DMS79 (cell line): ENCODE data around the gene TMEM82.

Experiments
- DNase-seq: peaks from one replicate; lab custom pipeline; 2025; lab: John Stamatoyannopoulos, UW

The TMEM82 gene

DNA sequence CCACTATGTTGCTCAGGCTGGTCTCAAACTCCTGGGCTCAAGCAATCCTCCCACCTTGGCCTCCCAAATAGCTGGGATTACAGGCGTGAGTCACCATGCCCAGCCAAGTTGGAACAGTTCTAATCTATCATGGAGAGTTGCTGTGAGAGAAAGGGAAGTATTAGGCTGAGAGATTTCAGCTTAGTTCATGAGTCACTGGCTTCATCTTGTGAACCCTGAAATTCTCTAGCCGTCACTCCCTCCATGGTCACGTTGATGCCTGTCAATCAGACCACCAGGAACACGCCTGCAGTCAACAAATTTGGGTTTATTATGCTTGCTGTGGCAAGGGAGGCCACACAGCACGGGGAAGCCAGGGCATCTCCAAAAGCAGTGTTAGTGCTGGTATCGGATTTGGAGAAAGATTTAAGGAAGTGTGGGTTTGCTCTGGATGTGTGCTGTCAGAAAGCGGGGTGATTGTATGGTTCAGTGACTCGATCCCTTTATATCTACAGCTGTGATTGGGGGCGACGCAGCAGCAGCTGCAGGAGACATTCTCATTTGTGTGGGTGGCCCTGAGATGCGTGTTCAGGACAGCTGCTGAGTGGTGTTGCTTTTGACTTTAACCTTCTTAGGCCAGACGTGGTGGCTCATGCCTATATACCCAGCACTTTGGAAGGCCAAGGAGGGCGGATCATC lies 46.5 kb downstream of the TMEM82 start:
- no peak for DNase-seq

DNA sequence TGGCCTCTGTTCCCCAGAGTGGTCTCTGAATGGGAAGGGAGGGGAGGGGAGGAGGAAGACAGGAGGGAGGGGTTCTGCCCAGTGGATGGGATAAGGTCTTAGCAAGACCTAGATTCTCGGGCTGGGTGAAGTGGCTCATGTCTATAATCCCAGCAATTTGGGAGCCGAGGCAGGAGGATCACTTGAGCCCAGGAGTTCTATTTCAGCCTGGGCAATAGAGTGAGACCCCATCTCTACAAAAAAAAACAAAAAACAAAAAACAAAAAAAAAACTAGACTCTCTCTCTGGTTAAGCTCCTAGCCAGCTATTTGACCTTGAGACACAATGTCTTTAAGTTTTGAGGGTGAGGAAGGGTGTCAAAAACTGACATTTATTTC lies 53.8 kb downstream of the TMEM82 start:
- no peak for DNase-seq
